ENCODE measurements around the gene NOXA1.

Gene NOXA1

DNA sequence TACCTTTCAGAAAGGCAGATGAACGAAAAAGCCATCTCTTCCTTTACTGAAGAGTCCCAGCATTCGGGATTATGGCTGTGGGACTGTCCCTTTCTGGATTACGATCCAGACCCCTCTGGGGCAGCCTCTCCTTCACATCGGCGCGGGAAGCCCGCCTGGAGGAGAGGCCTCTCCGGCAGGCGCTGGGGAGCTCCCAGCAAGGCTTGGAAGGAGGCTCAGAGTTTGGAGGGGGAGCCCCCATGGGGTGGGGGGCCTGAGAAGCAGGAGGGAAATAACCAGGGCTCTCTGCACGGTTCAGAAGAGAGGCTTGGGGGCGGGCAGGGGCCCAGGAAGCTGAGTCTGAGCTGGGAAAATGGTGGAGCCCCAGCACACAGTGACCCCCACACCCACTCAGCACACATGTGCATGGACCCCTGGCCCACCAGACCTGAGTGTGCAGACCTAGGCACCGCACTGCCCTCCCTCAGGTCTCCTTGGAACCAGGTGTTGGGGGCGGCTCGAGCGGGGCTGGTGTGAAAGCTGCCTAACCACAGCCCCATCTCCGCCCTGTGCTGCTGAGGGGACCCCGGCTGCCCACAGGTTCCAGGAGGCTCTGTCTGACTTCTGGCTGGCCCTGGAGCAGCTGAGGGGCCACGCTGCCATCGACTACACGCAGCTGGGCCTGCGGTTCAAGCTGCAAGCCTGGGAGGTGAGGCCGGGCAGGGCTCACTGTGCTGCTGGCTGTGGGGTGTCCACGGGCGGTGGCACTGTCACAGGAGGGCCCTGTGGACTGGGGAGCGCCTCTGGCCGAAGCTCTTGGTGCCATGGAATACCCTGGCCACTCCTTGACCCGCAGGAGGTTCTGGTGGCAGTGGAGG is 4.5 kb downstream of the NOXA1 start:
- no peak for ATAC-seq

DNA sequence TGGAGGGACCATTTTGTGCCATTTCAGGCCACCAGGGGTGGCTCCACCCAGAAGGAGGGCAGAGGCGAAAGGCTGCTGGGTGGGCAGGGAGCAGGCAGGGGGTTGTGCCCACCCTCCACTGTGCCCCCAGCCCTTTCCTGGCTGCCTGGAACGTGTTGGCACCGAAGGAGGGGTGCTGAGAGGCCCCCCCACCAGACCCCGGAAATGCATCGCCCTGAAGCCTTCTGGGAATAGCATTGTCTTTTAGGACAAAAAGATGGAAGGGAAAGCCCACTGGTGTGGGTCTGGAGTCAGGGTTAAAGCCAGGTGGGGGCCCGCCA is 5.1 kb downstream of the NOXA1 start:
- no peak for ATAC-seq

DNA sequence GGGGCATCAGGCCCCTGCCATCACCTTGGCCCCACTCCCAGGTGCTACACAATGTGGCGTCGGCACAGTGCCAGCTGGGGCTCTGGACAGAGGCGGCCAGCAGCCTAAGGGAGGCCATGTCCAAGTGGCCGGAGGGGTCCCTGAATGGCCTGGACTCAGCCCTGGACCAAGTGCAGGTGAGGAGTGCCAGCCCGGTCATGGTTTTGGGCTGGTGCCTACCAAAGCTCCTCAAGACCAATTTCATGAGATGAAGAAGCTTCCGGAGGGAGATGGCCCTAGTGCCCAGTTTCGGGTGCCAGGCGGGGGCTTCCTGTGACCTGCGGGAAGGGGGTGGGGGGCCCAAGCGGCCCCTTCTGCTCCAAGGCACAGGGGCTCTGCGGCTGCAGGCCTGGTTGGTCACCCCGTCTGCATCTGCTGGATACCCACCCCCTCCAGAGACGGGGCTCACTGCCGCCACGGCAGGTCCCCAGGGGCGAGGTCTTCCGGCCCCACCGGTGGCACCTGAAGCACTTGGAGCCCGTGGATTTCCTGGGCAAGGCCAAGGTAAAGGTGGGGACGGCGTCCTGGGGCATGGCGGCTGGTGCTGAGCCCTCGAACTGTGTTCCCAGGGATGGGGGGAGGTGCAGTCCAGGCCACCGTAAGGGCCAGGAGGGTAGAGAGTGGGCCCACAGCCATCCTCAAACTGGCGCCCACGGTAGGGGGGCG is 5.8 kb downstream of the NOXA1 start:
- ATAC-seq, result no peak

DNA sequence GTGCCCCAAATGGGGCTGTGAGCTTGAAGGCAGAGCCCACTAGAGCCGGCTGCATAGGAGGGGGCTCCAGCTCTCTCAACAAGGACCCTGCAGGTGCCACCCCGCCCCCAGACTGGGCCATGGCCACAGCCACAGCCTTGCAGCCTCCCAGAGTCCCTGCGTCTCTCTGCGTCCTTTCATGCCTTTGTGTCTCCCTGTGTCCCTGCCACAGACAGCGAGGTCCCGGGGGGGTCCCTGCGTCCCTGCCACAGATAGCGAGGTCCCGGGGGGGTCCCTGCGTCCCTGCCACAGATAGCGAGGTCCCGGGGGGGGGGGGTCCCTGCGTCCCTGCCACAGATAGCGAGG is 6.3 kb downstream of the NOXA1 start:
- no peak for ATAC-seq

GRCh38 chr9:137429974-137430722 is 7.0 kb downstream of the NOXA1 start:
- no peak for ATAC-seq

GRCh38 chr9:137430723-137431415 is 7.7 kb downstream of the NOXA1 start:
- no peak for ATAC-seq

- ATAC-seq, result no peak
Measured at GRCh38 chr9:137431416-137431931, 8.3 kb downstream of the NOXA1 start.

GRCh38 chr9:137432687-137433348 is 9.6 kb downstream of the NOXA1 start:
- no peak for ATAC-seq

DNA sequence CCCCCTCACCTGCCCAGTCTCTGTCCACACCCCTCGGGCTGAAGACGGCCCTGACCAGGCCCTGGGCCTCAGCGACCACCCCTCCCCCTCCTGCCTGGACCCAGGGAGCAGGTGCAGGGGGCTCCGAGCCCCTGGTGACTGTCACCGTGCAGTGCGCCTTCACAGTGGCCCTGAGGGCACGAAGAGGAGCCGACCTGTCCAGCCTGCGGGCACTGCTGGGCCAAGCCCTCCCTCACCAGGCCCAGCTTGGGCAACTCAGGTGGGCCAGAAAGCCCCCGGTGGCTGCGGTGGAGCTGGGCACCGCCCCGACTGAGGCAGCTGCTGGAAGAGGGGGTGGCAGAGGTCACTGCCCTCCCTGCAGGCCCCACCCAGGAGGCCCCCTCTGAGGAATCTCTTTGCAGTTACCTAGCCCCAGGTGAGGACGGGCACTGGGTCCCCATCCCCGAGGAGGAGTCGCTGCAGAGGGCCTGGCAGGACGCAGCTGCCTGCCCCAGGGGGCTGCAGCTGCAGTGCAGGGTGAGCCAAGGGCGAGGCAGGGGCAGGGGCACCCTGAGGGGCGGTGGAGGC is 10.2 kb downstream of the NOXA1 start:
- no peak for ATAC-seq

DNA sequence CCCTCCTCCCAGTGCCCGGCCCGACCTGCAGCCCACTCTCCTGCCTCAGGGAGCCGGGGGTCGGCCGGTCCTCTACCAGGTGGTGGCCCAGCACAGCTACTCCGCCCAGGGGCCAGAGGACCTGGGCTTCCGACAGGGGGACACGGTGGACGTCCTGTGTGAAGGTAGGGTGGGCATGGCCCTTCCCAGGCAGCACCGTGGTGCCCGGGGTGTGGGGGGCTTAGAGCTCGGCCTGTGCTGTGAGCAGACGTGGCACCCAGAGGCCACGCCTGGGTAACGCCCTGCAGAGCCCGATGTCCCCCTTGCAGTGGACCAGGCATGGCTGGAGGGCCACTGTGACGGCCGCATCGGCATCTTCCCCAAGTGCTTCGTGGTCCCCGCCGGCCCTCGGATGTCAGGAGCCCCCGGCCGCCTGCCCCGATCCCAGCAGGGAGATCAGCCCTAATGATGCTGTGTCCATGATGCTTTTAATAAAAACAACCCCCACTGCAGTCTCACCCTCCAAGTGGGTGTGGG is 10.8 kb downstream of the NOXA1 start:
- ATAC-seq, result no peak

- no peak for ATAC-seq
Measured at GRCh38 chr9:137434498-137435380, 11.5 kb downstream of the NOXA1 start.

DNA sequence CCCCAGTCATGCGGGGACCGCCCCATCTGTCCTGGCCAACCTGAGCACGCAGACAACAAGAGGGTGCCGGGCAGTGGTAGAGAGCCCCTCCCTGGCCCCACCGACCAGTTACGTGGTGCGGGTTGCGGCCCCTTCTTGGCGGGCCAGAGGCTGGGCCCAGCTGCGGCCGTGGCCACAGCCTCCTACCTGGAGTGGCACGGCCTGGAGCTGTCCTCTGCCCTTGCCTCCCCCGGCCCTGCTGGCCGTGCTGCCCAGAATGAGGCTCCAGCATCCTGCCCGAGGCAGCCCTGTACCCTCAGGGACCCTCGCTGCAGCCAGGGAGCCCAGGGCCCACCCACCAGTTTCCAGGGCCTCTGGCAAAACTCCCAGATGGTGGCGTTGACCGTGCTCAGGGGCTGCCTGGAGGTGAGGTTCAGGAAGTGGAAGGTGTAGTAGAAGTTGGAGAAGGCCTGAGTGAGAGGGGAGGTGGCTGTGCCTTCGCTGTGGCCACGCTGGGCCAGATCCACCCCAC is 12.2 kb downstream of the NOXA1 start:
- ATAC-seq, result no peak

DNA sequence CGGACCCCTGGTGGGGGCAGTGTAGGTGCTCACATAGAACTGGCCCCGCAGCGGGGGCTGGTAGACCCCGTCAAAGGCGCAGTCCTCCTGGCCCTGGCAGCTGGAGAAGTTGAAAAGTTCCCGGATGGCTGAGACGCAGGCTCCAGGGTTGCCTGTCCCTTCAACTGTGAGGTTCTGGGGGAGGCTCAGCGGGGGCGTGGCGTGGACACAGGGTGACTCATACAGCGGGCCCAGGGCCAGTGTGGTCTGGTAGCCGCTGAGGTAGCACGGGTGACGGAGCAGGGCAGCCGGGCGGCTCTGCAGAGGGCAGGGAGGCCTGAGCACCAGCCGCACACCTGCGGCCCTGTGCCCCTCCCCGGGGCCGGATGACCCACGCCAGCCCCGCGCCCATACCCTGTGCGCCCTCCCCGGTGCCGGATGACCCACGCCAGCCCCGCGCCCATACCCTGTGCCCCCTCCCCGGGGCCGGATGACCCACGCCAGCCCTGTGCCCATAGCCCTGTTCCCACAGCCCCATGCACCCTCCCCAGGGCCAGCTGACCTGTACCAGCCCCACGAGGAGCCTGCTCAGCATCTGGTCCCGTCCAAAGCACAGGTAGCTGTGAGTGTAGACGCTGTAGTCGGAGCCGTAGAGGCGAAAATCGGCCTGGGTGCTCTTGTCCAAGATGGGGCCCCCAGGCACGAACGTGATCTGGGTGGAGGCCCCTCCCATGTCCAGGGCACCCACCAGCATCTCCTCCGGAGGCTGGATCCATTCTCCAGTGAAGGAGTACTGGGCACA is 13.0 kb downstream of the NOXA1 start:
- ATAC-seq, result no peak

- no peak for ATAC-seq
Measured at GRCh38 chr9:137436761-137437600, 13.8 kb downstream of the NOXA1 start.

DNA sequence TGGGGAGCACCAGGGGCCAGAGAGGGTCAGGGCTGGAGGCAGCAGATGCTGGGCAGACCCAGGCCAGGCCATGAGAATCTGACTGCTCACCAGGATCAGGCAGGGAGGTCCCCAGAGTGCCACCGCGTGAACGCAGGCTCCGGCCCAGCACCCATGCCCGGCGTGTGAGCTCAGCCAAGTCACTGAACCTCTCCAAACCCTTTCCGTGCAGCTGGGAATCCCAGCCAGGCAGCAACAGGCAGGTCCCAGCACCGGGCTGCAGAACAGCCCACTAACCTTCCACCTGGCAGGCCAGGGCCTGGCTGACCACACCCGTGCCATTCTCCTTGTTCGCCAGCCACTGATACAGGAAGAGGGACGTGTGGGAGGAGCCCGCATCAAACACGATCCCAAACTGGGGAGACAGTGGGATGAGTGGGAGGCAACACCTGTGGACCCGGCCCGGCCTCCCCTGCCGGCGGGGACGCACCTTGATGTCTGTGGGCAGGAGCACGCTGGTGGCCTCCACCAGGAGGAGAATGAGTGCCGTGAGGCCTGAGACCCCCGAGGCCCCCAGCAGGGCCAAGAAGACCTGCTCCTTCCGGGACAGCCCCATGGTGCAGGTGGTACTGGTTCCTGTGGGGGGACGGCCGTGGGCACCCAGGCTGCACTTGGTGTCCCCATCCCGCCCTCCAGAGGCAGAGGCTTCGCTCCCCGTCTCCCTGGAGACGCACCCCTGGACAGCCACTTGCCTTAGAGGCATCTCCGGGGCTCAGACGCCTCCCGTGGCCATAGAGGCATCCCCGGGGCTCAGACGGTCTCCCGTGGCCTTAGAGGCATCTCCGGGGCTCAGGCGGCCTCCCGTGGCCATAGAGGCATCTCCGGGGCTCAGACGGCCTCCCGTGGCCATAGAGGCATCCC is 14.7 kb downstream of the NOXA1 start:
- ATAC-seq, result no peak

GRCh38 chr9:137438591-137439157 is 15.5 kb downstream of the NOXA1 start:
- ATAC-seq, result no peak

DNA sequence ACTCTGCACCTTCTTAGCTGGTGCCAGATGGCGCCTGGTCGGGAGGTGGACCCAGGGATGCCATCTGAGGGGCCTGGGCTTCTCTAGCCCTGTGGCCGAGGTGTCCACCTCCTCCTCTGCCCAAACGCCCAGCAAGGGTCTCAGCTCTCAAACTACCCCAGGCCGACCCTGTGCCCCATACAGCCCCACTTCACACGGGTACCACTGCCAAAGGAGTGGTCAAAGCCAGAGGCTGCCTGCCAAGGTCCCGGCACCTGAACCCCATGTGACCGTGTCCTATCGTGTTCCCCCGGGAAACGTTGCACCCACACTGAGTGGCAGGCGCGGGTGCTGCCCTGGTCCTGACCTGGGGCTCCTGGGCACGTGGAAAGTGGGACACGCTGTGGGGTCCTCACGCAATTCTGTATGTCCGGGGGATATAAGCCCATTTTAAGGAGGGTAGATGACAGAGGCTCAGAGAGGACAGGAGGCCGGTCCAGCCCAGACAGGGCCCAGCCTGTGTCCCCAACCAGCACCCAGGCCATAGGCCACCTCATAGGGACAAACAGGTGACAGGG is 16.0 kb downstream of the NOXA1 start:
- no peak for ATAC-seq

All from activated CD4-positive, CD25-positive, alpha-beta regulatory T cell treated with anti-CD3 and anti-CD28 coated beads, Interleukin-2, amount 50 U/mL, for 24 hours (primary cell).